ENCODE results near the gene LRMDA. TPM values are rescaled to one million over a fixed set of nuclear protein-coding genes. Genes with fewer than 3 reads are reported as not detected.

The LRMDA gene
- total and polyA plus RNA-seq, 10 of the 15 experiments (the other 5 are each of a cell fraction or from before 2014, with no cell fraction given) = 0.07 to 0.54 (median 0.29) TPM; not detected in 4

- H3K27me3 ChIP-seq (replicated peaks in 1 of 2; ENCODE audit: control insufficient read depth in 2 of 2, insufficient read depth in 2 of 2, low read length in 1 of 2) = no peaks in the 10 kb centered on the region
- ChIA-PET POLR2A (no interaction called here), CTCF (no interaction called here), SMC1A (ENCODE audit: uncharacterized antibody, unreplicated experiment) (no interaction called here), RAD21 (ENCODE audit: unreplicated experiment) (no interaction called here)
- ATAC-seq (no peak), DNase-seq (ENCODE audit: low read depth, low spot score) (no peak), FAIRE-seq (no peak)
- no peaks in the 10 kb centered on the region for H3K36me3 ChIP-seq (ENCODE audit: control insufficient read depth in 2 of 2, insufficient read depth in 2 of 2, low read length in 1 of 2)
- intact Hi-C loops (cut with micrococcal nuclease; ENCODE audit: unreplicated experiment) (no loop called here), in situ Hi-C loops (cut with MboI) (no loop called here)
- BruUV-seq (replicated peaks) = no TSS peak
- no peak overlapping the region for H3K4me2 ChIP-seq (ENCODE audit: control insufficient read depth, insufficient read depth)
- no peaks in the 10 kb centered on the region for H3K4me1 ChIP-seq (ENCODE audit: control insufficient read depth, insufficient read depth, low read length)
- H3K4me3 ChIP-seq = no peak overlapping the region
- H3K9ac ChIP-seq (ENCODE audit: control insufficient read depth, insufficient read depth, low read length) = no peak overlapping the region
- WGBS (ENCODE audit: insufficient coverage, insufficient replicate concordance, low lambda C conversion rate, missing lambda C conversion rate) = 0% methylated on average over 1 of the region's 1 CpG
- H3K9me3 ChIP-seq (replicated peaks; ENCODE audit: control insufficient read depth, insufficient read depth, low read length) = no peaks in the 10 kb centered on the region
- H3K27ac ChIP-seq (ENCODE audit: control insufficient read depth, insufficient read depth) = no peak overlapping the region
- H3K79me2 ChIP-seq (ENCODE audit: control insufficient read depth, insufficient read depth, low read length) = no peaks in the 10 kb centered on the region
- H2AFZ ChIP-seq (ENCODE audit: control insufficient read depth, low read depth, low read length) = no peak overlapping the region
- no peaks in the 10 kb centered on the region for H4K20me1 ChIP-seq (ENCODE audit: control insufficient read depth, insufficient read depth)
- TF ChIP-seq RBBP5 (conservative IDR thresholded peaks at IDR 0.05) (no peak), ZBED1 (IDR thresholded peaks at IDR 0.05; ENCODE audit: borderline replicate concordance) (no peak), ZNF622 (IDR thresholded peaks at IDR 0.05) (no peak), MAX (IDR thresholded peaks at IDR 0.05; ENCODE audit: low read depth, low read length) (no peak)
Measured at GRCh38 chr10:75858339-75858738, 426.9 kb downstream of the LRMDA start.

- H3K4me3 ChIP-seq = no peak overlapping the region
- H3K36me3 ChIP-seq (ENCODE audit: control insufficient read depth in 2 of 2, insufficient read depth in 2 of 2, low read length in 1 of 2) = no peaks in the 10 kb centered on the region
- SMC1A ChIA-PET (ENCODE audit: uncharacterized antibody, unreplicated experiment) = no interaction called here
- no peak overlapping the region for H3K27ac ChIP-seq (ENCODE audit: control insufficient read depth, insufficient read depth)
- POLR2A ChIA-PET = no interaction called here
- no peaks in the 10 kb centered on the region for H3K27me3 ChIP-seq (replicated peaks in 1 of 2; ENCODE audit: control insufficient read depth in 2 of 2, insufficient read depth in 2 of 2, low read length in 1 of 2)
- TF ChIP-seq ZSCAN29 (IDR thresholded peaks at IDR 0.05) = no peak
- TF ChIP-seq LARP7 (IDR thresholded peaks at IDR 0.05) = no peak
- RAD21 ChIA-PET (ENCODE audit: unreplicated experiment) = no interaction called here
- H3K79me2 ChIP-seq (ENCODE audit: control insufficient read depth, insufficient read depth, low read length) = no peaks in the 10 kb centered on the region
- CTCF ChIA-PET = no interaction called here
- H4K20me1 ChIP-seq (ENCODE audit: control insufficient read depth, insufficient read depth) = no peaks in the 10 kb centered on the region
- ATAC-seq = no peak
- no peak overlapping the region for H3K4me2 ChIP-seq (ENCODE audit: control insufficient read depth, insufficient read depth)
- H3K9me3 ChIP-seq (replicated peaks; ENCODE audit: control insufficient read depth, insufficient read depth, low read length) = no peaks in the 10 kb centered on the region
- intact Hi-C loops (cut with micrococcal nuclease; ENCODE audit: unreplicated experiment) = no loop called here
- DNase-seq (ENCODE audit: low read depth, low spot score) = no peak
- in situ Hi-C loops (cut with MboI) = no loop called here
- H2AFZ ChIP-seq (ENCODE audit: control insufficient read depth, low read depth, low read length) = no peak overlapping the region
- 45% methylated on average over 1 of the region's 1 CpG for WGBS (ENCODE audit: insufficient coverage, insufficient replicate concordance, low lambda C conversion rate, missing lambda C conversion rate)
- no peaks in the 10 kb centered on the region for H3K4me1 ChIP-seq (ENCODE audit: control insufficient read depth, insufficient read depth, low read length)
- H3K9ac ChIP-seq (ENCODE audit: control insufficient read depth, insufficient read depth, low read length) = no peak overlapping the region
- no TSS peak for BruUV-seq (replicated peaks)
- no peak for FAIRE-seq
Measured at GRCh38 chr10:75859141-75859540, 427.7 kb downstream of the LRMDA start.

All from GM12878 (cell line).